ENCODE data around the gene IL12B. TPM values are rescaled to one million over a fixed set of nuclear protein-coding genes. Genes with fewer than 3 reads are reported as not detected.

IL12B gene
- total and polyA plus RNA-seq, 4 donors, result not detected

DNA sequence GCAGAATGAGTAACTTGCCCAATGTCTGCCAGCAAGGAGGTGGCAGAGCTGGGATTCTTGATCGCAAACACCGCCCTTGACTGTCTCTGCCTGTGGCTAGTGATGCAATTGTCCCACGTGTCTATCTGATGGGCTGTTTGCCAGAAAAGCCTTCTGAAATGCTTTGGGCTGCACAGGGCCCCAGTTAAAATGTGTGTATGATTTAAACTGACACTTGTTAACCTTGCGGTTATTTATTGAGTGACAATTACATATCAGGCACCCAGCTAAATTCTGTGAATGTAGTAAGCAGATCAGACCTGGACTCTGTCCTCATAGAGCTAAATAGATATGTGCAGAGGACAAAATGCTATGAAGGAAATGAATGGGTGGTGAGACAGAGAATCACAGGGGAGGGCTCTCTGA, 11.6 kb upstream of the IL12B start:
- Histone ChIP-seq H3K9ac (ENCODE audit: low read depth in 1 of 2, low read length in 2 of 2) (no peak overlapping the region), H3K27me3 (ENCODE audit: control insufficient read depth in 4 of 4, insufficient read depth in 4 of 4, low read length in 3 of 4) (no peaks in the 10 kb centered on the region), H3K4me1 (ENCODE audit: control insufficient read depth in 4 of 4, insufficient read depth in 4 of 4, low read length in 3 of 4) (no peaks in the 10 kb centered on the region), H3K4me3 (ENCODE audit: low read depth in 1 of 3, low read length in 3 of 3) (no peak overlapping the region), H3K36me3 (ENCODE audit: control insufficient read depth in 4 of 4, insufficient read depth in 3 of 4, low read depth in 1 of 4, low read length in 3 of 4) (no peaks in the 10 kb centered on the region), H3K9me3 (ENCODE audit: control insufficient read depth in 4 of 4, low read length in 3 of 4) (peaks cover 0 to 3% (median 0%) of the 10 kb centered on the region in 4 donors), H3K27ac (ENCODE audit: low read depth in 1 of 2, low read length in 2 of 2) (no peak overlapping the region)
- TF ChIP-seq TAF1 (conservative IDR thresholded peaks at IDR 0.05), result no peak
- no peak for TF ChIP-seq JUND (IDR thresholded peaks at IDR 0.05)
- TF ChIP-seq, protein P1, sequence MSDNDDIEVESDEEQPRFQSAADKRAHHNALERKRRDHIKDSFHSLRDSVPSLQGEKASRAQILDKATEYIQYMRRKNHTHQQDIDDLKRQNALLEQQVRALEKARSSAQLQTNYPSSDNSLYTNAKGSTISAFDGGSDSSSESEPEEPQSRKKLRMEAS (IDR thresholded peaks at IDR 0.05), result peak; percentile 55
- no peak for TF ChIP-seq GABPA (IDR thresholded peaks at IDR 0.05 in 1 of 2, conservative IDR thresholded peaks at IDR 0.05 in 1 of 2)
- no peak for TF ChIP-seq FOXA1 (IDR thresholded peaks at IDR 0.05)
- no peak for TF ChIP-seq SP1 (IDR thresholded peaks at IDR 0.05)
- TF ChIP-seq, protein P2, sequence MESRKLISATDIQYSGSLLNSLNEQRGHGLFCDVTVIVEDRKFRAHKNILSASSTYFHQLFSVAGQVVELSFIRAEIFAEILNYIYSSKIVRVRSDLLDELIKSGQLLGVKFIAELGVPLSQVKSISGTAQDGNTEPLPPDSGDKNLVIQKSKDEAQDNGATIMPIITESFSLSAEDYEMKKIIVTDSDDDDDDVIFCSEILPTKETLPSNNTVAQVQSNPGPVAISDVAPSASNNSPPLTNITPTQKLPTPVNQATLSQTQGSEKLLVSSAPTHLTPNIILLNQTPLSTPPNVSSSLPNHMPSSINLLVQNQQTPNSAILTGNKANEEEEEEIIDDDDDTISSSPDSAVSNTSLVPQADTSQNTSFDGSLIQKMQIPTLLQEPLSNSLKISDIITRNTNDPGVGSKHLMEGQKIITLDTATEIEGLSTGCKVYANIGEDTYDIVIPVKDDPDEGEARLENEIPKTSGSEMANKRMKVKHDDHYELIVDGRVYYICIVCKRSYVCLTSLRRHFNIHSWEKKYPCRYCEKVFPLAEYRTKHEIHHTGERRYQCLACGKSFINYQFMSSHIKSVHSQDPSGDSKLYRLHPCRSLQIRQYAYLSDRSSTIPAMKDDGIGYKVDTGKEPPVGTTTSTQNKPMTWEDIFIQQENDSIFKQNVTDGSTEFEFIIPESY (IDR thresholded peaks at IDR 0.05), result no peak
- peak; percentile 53 for TF ChIP-seq YY1 (IDR thresholded peaks at IDR 0.05)
- no peak for TF ChIP-seq FOXA2 (IDR thresholded peaks at IDR 0.05)
- peak in 1 of 2 donors; percentile 16 for TF ChIP-seq RAD21 (IDR thresholded peaks at IDR 0.05)
- peak; percentile 25 to 53 for TF ChIP-seq RXRA (IDR thresholded peaks at IDR 0.05)
- no peak for TF ChIP-seq EGR1 (IDR thresholded peaks at IDR 0.05; ENCODE audit: low read depth in 2 of 2)
- no peak for TF ChIP-seq NR2F2 (IDR thresholded peaks at IDR 0.05)
- TF ChIP-seq, protein P3, sequence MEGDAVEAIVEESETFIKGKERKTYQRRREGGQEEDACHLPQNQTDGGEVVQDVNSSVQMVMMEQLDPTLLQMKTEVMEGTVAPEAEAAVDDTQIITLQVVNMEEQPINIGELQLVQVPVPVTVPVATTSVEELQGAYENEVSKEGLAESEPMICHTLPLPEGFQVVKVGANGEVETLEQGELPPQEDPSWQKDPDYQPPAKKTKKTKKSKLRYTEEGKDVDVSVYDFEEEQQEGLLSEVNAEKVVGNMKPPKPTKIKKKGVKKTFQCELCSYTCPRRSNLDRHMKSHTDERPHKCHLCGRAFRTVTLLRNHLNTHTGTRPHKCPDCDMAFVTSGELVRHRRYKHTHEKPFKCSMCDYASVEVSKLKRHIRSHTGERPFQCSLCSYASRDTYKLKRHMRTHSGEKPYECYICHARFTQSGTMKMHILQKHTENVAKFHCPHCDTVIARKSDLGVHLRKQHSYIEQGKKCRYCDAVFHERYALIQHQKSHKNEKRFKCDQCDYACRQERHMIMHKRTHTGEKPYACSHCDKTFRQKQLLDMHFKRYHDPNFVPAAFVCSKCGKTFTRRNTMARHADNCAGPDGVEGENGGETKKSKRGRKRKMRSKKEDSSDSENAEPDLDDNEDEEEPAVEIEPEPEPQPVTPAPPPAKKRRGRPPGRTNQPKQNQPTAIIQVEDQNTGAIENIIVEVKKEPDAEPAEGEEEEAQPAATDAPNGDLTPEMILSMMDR (IDR thresholded peaks at IDR 0.05; ENCODE audit: low read depth, low read length, missing input control), result no peak
- TF ChIP-seq, protein P4, sequence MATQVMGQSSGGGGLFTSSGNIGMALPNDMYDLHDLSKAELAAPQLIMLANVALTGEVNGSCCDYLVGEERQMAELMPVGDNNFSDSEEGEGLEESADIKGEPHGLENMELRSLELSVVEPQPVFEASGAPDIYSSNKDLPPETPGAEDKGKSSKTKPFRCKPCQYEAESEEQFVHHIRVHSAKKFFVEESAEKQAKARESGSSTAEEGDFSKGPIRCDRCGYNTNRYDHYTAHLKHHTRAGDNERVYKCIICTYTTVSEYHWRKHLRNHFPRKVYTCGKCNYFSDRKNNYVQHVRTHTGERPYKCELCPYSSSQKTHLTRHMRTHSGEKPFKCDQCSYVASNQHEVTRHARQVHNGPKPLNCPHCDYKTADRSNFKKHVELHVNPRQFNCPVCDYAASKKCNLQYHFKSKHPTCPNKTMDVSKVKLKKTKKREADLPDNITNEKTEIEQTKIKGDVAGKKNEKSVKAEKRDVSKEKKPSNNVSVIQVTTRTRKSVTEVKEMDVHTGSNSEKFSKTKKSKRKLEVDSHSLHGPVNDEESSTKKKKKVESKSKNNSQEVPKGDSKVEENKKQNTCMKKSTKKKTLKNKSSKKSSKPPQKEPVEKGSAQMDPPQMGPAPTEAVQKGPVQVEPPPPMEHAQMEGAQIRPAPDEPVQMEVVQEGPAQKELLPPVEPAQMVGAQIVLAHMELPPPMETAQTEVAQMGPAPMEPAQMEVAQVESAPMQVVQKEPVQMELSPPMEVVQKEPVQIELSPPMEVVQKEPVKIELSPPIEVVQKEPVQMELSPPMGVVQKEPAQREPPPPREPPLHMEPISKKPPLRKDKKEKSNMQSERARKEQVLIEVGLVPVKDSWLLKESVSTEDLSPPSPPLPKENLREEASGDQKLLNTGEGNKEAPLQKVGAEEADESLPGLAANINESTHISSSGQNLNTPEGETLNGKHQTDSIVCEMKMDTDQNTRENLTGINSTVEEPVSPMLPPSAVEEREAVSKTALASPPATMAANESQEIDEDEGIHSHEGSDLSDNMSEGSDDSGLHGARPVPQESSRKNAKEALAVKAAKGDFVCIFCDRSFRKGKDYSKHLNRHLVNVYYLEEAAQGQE (IDR thresholded peaks at IDR 0.05), result no peak
- TF ChIP-seq HNF4A (conservative IDR thresholded peaks at IDR 0.05), result peak; percentile 22 to 46
- no peak for TF ChIP-seq HNF4G (IDR thresholded peaks at IDR 0.05)
- TF ChIP-seq, protein P5, sequence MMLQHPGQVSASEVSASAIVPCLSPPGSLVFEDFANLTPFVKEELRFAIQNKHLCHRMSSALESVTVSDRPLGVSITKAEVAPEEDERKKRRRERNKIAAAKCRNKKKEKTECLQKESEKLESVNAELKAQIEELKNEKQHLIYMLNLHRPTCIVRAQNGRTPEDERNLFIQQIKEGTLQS (IDR thresholded peaks at IDR 0.05), result peak; percentile 89
- DNase-seq (ENCODE audit: low spot score), result peak; percentile 45
- WGBS, result 14% methylated on average over 4 of the region's 4 CpGs

All from liver (tissue), 9 donors.